ENCODE measurements around the gene SRL. TPM values are rescaled to one million over a fixed set of nuclear protein-coding genes. Genes with fewer than 3 reads are reported as not detected.

SRL gene
- polyA plus RNA-seq, 1 donor from 2014 or later, result not detected

DNA sequence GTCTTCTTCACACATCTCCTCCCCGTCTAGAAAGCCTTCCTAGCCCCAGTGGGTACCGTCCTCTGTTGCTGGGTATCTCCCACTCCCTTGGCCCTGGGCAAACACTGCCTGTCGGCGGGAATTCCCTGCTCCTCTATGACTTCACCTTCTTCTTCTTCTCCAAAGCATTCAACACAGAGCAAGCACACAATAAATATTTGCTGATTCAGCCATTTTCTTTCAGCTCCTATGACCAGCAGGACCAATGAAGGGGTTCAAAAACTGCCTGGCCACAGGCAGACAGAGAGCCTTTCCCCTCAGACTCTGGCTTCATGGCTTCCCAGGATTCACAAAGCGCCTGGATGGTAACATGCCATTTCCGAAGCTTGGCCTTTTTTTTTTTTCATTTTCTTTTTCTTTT, 72.5 kb downstream of the SRL start:
- Histone ChIP-seq H3K79me2 (replicated peaks; ENCODE audit: insufficient read depth, low read length) (no peaks in the 10 kb centered on the region), H3K36me3 (ENCODE audit: insufficient read depth, low read length) (no peaks in the 10 kb centered on the region), H3K9ac (ENCODE audit: low read length) (no peak overlapping the region), H3K4me3 (ENCODE audit: low read length) (no peak overlapping the region), H3F3A (ENCODE audit: insufficient read depth, low read length, poor library complexity, severe bottlenecking) (no peaks in the 10 kb centered on the region), H3K9me2 (ENCODE audit: insufficient read depth, low read length) (no peaks in the 10 kb centered on the region), H3K9me3 (ENCODE audit: low read length) (no peaks in the 10 kb centered on the region), H4K20me1 (ENCODE audit: insufficient read depth) (no peaks in the 10 kb centered on the region), H3K4me2 (ENCODE audit: low read length) (no peak overlapping the region), H2AFZ (ENCODE audit: low read depth, low read length) (no peak overlapping the region), H3K27ac (ENCODE audit: low read length) (no peak overlapping the region), H3K27me3 (ENCODE audit: insufficient read depth, low read depth, low read length) (no peaks in the 10 kb centered on the region)
- TF ChIP-seq RAD21 (conservative IDR thresholded peaks at IDR 0.05) (no peak), SMC3 (conservative IDR thresholded peaks at IDR 0.05; ENCODE audit: poor library complexity) (no peak), EZH2 (IDR thresholded peaks at IDR 0.05; ENCODE audit: borderline replicate concordance, insufficient read depth, low read length, poor library complexity, severe bottlenecking) (no peak), MXI1 (conservative IDR thresholded peaks at IDR 0.05; ENCODE audit: poor library complexity, severe bottlenecking) (no peak), TAF1 (IDR thresholded peaks at IDR 0.05; ENCODE audit: low read depth) (no peak), EP300 (conservative IDR thresholded peaks at IDR 0.05; ENCODE audit: poor library complexity, severe bottlenecking) (no peak), POLR2AphosphoS5 (IDR thresholded peaks at IDR 0.05) (no peak)
- TF ChIP-seq, protein P1, sequence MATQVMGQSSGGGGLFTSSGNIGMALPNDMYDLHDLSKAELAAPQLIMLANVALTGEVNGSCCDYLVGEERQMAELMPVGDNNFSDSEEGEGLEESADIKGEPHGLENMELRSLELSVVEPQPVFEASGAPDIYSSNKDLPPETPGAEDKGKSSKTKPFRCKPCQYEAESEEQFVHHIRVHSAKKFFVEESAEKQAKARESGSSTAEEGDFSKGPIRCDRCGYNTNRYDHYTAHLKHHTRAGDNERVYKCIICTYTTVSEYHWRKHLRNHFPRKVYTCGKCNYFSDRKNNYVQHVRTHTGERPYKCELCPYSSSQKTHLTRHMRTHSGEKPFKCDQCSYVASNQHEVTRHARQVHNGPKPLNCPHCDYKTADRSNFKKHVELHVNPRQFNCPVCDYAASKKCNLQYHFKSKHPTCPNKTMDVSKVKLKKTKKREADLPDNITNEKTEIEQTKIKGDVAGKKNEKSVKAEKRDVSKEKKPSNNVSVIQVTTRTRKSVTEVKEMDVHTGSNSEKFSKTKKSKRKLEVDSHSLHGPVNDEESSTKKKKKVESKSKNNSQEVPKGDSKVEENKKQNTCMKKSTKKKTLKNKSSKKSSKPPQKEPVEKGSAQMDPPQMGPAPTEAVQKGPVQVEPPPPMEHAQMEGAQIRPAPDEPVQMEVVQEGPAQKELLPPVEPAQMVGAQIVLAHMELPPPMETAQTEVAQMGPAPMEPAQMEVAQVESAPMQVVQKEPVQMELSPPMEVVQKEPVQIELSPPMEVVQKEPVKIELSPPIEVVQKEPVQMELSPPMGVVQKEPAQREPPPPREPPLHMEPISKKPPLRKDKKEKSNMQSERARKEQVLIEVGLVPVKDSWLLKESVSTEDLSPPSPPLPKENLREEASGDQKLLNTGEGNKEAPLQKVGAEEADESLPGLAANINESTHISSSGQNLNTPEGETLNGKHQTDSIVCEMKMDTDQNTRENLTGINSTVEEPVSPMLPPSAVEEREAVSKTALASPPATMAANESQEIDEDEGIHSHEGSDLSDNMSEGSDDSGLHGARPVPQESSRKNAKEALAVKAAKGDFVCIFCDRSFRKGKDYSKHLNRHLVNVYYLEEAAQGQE (IDR thresholded peaks at IDR 0.05; ENCODE audit: borderline replicate concordance), result no peak
- TF ChIP-seq, protein P2, sequence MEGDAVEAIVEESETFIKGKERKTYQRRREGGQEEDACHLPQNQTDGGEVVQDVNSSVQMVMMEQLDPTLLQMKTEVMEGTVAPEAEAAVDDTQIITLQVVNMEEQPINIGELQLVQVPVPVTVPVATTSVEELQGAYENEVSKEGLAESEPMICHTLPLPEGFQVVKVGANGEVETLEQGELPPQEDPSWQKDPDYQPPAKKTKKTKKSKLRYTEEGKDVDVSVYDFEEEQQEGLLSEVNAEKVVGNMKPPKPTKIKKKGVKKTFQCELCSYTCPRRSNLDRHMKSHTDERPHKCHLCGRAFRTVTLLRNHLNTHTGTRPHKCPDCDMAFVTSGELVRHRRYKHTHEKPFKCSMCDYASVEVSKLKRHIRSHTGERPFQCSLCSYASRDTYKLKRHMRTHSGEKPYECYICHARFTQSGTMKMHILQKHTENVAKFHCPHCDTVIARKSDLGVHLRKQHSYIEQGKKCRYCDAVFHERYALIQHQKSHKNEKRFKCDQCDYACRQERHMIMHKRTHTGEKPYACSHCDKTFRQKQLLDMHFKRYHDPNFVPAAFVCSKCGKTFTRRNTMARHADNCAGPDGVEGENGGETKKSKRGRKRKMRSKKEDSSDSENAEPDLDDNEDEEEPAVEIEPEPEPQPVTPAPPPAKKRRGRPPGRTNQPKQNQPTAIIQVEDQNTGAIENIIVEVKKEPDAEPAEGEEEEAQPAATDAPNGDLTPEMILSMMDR (IDR thresholded peaks at IDR 0.05; ENCODE audit: poor library complexity, severe bottlenecking), result no peak

DNA sequence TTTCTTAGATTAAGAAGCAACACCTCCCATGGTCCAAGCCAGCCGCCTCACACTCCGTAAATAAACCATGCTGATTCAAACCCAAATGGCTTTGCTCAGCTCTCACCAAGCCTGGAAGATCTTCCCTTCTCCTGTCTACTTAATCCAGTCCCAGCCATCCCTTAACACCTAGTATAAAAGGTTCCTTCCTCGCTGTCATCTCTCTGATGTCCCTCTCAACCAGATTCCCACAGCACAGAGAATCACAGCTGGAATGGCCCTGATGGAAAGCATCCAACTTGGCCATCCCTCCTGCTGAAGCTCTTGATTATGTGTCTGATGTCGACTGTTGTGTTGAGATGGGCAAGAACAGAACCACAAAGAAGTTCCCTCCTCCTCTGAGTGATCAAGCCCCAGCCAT, 75.1 kb downstream of the SRL start:
- Histone ChIP-seq H3K4me2 (ENCODE audit: low read length) (no peak overlapping the region), H3K4me3 (ENCODE audit: low read length) (no peak overlapping the region), H3K9me3 (ENCODE audit: low read length) (no peaks in the 10 kb centered on the region), H3K36me3 (ENCODE audit: insufficient read depth, low read length) (no peaks in the 10 kb centered on the region), H3K79me2 (replicated peaks; ENCODE audit: insufficient read depth, low read length) (no peaks in the 10 kb centered on the region), H3K9ac (ENCODE audit: low read length) (no peak overlapping the region), H4K20me1 (ENCODE audit: insufficient read depth) (no peaks in the 10 kb centered on the region), H3F3A (ENCODE audit: insufficient read depth, low read length, poor library complexity, severe bottlenecking) (no peaks in the 10 kb centered on the region), H3K27me3 (ENCODE audit: insufficient read depth, low read depth, low read length) (no peaks in the 10 kb centered on the region), H3K9me2 (ENCODE audit: insufficient read depth, low read length) (no peaks in the 10 kb centered on the region), H3K27ac (ENCODE audit: low read length) (no peak overlapping the region), H2AFZ (ENCODE audit: low read depth, low read length) (no peak overlapping the region)
- no peak for TF ChIP-seq POLR2AphosphoS5 (IDR thresholded peaks at IDR 0.05)
- TF ChIP-seq, protein P2 (IDR thresholded peaks at IDR 0.05; ENCODE audit: poor library complexity, severe bottlenecking), result no peak
